NK-92 treated with Interleukin-12 subunit alpha and Interleukin-12 subunit beta, amount 100 ng/mL, for 24 hours (cell line): ENCODE results near the gene RRBP1.

Experiments used
- DNase-seq: peaks from one replicate; lab custom pipeline; 2025; lab: John Stamatoyannopoulos, UW

RRBP1 gene

DNA sequence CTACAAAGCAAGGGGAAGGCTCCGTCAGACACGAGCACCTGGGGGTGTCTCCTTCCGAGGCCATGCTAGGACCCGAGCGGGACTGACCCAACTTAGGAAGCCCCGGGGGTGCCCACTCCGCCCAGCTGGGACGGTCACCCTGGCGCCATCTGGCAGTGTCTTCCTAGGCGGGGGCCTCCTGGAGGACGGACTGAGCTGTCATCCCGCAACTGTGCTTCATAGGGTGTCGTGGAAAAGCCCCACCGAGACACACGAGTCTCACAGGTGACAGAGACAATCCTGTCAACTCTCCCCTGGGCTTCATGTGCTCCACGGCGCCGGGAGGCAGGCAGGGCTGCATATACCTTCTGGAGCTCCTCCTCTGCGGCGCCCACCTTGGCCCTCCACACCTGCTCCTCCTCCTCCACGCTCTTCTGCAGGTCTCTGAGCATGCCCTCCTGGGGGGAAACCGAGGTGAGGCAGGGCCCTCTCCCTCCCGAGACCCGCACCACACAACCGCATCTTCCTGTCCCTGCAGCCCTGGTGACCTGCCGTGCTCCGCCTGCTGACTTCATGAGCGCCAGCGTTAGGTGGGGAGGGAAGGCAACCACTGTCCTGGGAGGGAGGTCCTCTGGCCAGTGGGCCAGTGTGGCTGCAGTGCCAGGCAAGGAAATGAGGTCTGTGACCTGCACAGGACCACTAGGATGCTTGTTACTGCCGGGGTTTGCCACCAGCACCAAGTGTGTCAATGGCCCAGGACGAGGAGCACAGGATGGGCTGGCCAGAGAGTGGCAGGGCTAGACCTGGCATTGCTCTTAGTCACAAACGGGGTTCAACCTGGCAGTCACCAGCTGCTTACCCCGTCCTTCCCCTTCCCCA, 61.4 kb downstream of the RRBP1 start:
- DNase-seq: no peak

DNA sequence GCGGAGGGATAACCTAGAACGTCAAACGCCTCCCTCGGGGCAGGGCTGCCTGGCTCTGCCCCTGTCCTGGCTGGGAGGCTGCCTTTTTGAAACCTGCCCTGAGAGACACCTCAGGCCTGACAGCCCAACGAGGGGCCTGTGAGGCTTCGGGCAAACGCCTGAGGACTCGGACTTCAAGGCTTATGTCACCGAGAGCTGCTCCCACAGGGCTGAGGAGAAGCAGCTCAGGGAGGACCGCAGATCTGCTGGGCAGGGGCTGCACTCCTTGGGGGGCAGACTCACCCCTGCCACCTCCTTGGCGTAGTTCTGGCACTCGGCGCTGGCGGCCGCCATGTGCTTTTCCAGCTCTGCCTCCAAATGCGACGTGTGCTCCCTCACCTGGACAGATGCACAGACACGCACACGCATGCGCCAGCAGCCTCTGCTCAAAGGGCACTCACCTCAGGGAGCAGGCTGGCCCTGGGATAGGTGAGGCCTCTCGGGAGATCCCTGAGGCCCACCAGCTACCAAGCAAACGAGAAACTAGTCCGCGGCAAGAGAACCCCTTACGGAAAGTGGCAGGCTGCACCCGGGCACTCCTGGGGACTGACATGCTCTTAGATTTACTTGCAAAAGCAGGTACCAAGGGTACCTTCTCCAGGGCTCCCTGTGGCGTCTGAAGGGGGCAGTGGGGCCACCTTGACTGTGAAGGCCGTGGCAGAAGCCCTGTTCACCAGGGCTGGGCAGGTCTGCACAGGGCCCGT, 62.5 kb downstream of the RRBP1 start:
- no peak for DNase-seq

DNA sequence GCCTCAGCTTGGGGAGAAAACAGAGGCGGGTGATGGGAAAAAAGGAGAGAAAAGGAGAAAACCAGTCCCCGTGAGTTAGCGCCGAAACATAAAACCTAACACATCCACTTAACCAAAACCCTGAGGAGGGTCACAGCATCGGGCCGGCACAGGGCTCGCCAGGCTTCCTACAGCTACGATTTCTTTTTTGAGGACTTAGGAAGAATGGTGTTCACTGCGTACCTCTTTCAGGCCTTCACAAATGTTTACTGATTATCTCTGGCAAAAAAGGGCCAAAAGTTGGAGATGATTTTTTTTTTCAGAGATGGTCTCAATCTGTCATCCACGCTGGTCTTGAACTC, 63.4 kb downstream of the RRBP1 start:
- no peak for DNase-seq

- no peak for DNase-seq
Measured at GRCh38 chr20:17617868-17618672, 64.0 kb downstream of the RRBP1 start.

DNA sequence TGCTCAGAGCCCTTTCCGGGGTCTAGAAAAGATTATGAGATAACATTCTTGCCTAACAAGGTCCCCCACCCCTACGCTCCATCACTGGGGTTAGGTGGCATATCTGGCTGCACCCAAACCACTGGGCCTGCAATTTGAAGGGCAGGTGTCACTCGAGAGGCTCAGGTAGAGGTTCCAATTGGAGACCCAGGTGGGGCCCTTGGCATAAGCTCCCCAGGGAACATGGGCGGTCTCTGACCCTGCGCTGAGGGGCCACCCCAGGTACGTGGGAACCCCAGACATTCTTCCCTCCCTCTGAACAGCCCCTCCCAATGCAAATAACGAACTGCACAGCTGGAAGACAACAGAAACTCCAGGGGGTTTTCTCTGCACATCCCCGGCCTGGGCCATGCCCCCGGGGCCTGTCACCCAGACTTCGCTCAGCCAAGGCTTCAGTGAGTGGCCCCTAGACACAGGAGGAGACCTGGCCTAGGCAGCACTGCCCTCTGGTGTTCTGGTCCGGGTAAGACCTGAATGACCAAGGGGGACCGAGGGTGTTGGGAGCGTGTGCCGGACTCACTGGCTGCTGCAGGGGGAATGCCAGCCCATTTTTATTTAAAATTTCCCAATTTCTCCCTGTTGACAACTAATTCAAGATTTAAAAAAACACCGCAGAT, 64.7 kb downstream of the RRBP1 start:
- DNase-seq: no peak

GRCh38 chr20:17616480-17617211, 65.4 kb downstream of the RRBP1 start:
- no peak for DNase-seq

DNA sequence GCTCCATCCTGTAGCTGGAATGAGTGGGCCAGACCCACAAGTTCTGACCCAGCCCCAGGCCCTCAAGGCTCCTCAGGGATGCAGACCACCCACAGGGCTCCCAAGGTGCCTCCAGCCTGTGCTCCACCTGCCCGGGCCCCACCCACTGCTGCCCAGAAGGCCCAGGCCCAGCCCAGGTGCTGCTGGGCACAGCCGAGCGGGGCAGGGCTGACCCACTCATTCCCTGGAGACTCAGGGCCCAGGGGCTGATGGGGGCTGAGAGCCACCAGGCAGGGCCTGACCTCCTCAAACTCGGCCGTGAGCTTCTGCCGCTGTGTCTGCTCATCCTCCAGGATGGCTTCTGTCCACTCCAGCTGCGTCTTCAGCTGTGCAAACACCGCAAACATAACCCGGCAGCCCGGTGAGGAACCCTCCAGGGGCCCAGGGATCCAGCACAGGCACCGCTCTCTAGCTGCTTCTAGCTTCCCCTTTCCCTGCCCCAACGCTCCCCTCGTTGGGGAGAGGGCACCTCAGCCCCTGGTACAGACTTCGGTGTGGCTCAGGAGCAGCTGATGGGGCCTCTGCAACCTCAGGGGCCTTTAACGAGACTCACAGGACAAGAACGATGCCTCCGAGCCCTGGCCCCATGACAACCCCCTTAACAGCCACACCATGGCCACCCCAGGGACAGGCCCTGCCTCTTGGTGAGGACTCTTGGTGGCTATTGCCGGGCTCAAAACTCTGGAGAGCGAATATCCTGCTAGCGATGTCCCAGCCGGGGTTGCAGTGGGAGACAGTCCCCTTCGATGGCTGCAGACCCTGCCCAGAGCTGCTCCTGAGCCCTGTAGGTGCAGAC, 66.2 kb downstream of the RRBP1 start:
- DNase-seq: no peak

DNA sequence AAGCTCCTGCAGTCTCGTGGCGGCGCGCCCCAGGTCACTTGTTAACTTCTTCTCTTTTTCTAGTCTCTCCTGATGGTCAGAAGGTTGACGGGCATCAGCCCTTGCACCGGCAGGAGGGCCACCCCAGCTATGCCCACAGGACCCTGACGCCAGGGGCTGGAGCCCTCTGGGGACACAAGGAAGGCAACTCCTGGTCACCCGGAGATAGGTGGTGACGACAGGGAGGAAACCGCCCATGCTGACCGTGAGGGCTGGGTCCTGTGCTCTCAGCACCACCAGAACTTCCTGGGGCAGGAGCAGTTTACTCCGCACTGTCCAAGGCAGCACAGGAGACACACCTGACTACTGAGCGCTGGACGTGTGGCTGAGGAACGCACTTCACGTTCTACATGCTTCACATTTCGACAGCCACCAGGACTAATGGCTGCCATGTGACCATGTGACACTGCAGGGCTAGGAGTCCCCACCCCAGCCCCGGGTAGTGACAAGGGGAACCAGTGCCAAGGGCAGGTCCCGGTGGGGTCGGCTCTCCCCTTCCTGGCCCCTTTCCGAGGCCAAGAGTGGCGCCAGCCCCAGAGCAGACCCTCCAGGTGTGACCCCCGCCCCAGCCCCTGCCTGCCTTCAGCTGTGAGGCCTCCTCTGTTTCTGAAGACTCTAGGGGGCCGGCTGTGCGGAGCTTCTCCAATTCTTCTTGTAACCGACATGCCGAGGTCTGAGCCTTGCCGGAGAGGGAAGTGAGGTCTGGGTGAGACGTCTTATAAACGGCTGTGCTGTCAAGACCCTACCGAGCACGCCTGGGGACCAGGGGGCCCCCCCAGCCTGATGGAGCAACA, 67.0 kb downstream of the RRBP1 start:
- no peak for DNase-seq

- no peak for DNase-seq
Measured at GRCh38 chr20:17614176-17614811, 67.7 kb downstream of the RRBP1 start.

DNA sequence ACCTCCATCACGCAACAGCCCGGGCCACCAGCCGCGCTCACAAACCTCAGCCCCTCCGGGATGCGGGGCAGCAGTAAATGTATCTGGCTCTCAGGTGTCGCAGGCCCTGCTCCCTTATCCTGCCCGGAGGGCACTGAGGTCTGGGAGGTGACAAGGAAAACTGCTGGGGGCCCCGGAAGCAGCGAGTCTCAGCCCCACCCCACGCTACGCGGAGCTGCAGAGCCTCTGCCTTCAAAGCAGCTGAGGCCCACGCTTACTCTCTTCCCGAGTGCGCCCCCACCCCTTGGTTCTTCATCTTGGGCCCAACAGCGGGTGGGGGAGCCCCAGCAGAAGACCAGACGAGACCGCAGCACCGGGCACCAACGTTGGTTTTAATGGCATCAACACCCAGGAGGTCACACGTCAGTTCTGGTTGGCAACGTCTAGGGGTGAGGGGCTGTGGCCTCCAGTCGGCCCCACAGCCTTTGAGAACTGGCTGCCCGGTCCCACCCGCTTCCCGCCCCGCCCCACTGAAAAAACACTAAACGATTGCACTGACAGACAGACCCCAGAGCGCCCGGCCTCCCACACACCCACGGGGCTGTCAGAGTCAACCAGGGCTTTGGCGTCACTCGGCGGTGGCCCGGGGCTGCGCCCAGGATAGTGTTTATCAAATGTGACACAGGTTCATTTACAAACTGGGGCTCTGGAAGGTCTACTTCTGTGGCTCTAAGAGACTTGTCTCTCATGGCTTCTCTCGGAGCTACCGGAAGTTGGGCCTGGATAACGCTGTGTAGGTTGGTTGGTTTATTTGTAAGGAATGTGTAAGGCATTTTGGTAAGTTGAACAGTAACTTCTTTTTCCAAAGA, 68.5 kb downstream of the RRBP1 start:
- DNase-seq: no peak

DNA sequence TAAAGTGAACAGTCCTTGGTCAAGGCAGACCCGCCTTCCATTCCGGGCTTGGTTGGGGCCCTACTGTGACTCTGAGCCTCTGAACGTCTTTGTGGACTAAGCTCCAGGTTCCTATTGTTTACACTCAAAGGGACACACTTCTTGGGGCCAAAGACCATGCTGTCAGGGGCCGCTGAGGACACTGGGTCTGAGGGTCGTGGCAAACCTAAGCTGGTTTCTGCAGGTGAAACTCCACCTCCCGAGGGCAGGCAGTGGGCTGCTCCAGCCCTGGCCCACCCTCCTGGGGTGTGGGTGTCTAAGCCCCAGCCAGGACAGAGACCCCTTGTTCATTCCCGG, 69.1 kb downstream of the RRBP1 start:
- no peak for DNase-seq

- no peak for DNase-seq
Measured at GRCh38 chr20:17612287-17612991, 69.6 kb downstream of the RRBP1 start.

GRCh38 chr20:17611540-17612286, 70.3 kb downstream of the RRBP1 start:
- DNase-seq: no peak

DNA sequence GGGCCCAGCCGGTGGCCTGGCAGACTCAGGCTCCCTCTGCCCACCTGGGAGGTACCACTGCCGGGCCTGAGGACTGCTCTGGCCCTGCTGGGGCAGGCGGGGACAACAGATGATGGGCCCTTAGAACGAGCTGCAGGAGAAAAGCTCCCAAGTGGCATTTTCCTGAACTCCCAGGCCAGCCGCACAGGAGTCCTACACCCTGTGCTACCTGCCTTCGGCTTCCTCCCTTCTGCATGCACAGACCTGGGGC, 70.8 kb downstream of the RRBP1 start:
- no peak for DNase-seq

GRCh38 chr20:17610566-17611289, 71.3 kb downstream of the RRBP1 start:
- no peak for DNase-seq

GRCh38 chr20:17609811-17610377, 72.1 kb downstream of the RRBP1 start:
- no peak for DNase-seq
